CD4-positive, alpha-beta T cell treated with Interleukin-4 for 4 hours (primary cell): ENCODE results near the gene HS6ST3.

Experiments used
- DNase-seq: peaks from one replicate; pipeline ENCODE4 v3.0.0-alpha.2; 2020

The HS6ST3 gene

GRCh38 chr13:96804174-96804573, 714.3 kb downstream of the HS6ST3 start:
- no peak for DNase-seq

GRCh38 chr13:96806746-96807145, 716.8 kb downstream of the HS6ST3 start:
- no peak for DNase-seq

- no peak for DNase-seq
Measured at GRCh38 chr13:96809366-96810096, 719.6 kb downstream of the HS6ST3 start.

DNA sequence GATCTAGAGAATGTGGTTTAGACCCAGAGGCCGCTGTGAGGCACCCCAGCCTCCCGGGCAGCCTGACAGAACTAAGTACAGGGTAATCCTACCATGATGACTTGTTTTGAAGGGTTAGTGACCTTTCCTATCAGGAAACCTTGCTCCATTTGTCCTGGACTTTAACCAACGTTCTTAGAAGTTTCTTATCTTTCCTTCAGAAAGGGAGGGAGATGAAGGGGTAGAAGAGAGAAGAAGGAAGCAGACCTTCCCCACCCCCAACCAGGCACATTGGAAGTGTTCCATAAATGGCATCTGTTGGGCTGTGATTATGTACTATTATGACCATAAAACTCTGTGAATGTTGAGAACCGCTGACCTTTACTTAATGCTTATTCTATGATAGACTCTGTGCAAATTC, 720.2 kb downstream of the HS6ST3 start:
- no peak for DNase-seq

- DNase-seq = no peak
Measured at GRCh38 chr13:96811049-96811448, 721.1 kb downstream of the HS6ST3 start.

GRCh38 chr13:96816261-96816660, 726.4 kb downstream of the HS6ST3 start:
- DNase-seq = no peak

DNA sequence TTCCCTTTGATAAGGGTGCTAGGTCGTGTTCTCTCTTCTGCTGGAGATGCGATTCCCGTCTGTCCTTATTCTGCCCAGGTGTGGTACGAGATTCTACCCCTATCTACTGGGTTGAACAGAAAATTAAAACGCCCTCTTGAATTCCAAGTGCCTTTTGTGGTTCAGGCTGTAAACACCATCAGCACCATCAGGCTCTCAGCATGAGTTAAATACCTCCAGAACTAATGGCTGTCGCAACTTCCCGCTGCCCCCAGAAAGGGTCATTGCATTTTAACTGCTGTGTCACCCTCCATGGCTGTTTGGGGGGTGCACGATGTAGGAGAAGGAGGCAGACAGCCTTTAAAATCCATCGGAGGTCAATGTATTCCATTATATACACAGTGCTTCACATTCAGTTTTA, 727.0 kb downstream of the HS6ST3 start:
- DNase-seq = no peak

- DNase-seq = no peak
Measured at GRCh38 chr13:96817336-96817941, 727.5 kb downstream of the HS6ST3 start.

DNA sequence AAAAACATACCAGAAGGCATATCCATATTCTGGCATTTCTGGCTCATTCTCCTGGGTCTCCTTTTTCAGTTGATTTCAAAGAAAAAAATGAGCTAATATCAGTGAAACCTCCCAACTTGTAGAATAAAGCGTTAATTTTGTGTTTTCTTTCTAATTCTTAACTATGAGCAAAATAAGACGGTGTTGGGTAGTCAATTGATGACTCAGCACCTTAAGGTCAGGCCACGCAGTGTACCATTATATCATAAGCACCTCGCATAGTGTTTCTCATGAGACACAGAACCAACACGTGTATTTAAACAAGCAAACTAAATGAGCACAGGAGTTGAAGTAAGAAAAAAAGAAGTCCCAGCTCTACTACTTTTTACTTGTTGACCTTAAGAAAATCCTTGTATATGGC, 729.5 kb downstream of the HS6ST3 start:
- DNase-seq = no peak

- no peak for DNase-seq
Measured at GRCh38 chr13:96821381-96821780, 731.5 kb downstream of the HS6ST3 start.

GRCh38 chr13:96821971-96822370, 732.1 kb downstream of the HS6ST3 start:
- no peak for DNase-seq

GRCh38 chr13:96822895-96823294, 733.0 kb downstream of the HS6ST3 start:
- DNase-seq = no peak

- no peak for DNase-seq
Measured at GRCh38 chr13:96824140-96824539, 734.2 kb downstream of the HS6ST3 start.

- DNase-seq = no peak
Measured at GRCh38 chr13:96825653-96826052, 735.7 kb downstream of the HS6ST3 start.

- no peak for DNase-seq
Measured at GRCh38 chr13:96834626-96835025, 744.7 kb downstream of the HS6ST3 start.

DNA sequence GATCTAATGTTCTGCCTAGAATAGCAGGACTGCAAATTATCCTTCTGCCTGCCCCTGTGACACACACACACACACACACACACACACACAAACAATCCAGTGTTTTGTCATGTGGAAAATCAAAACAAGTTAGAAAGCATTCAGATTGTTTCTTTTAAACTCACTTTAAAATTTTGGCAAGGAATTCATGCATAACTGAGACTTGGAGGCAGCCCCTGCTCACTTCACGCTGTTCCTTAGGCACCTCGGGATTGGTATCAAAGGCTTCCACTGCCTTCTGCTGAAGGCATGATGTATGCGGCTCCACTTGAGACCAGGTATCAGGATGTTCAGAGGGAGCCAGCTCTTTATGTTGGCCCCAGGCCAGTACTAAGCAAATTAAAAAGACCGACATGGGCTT, 745.6 kb downstream of the HS6ST3 start:
- no peak for DNase-seq

- no peak for DNase-seq
Measured at GRCh38 chr13:96836733-96837132, 746.8 kb downstream of the HS6ST3 start.

GRCh38 chr13:96837809-96838208, 747.9 kb downstream of the HS6ST3 start:
- no peak for DNase-seq

GRCh38 chr13:96844195-96844594, 754.3 kb downstream of the HS6ST3 start:
- no peak for DNase-seq

DNA sequence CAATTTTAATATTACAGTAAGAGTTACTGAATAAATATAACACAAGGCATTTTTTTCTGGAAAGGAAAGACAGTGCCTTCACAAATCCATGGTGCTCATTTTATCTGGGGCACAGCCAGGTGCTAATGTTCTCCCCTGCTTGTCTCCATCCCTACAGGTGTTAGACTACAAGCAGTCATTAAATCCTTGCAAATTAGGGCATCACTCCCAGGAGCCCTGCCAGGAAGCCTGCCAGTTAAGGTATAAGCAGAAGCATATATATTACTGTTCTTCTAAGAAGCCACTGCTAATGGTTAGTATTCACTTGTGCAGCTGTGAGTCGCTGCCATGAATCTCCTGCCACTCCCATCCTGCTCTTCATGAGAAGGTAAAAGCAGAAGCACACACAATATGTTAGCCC, 754.7 kb downstream of the HS6ST3 start:
- DNase-seq = no peak

- DNase-seq = no peak
Measured at GRCh38 chr13:96848286-96848685, 758.4 kb downstream of the HS6ST3 start.

DNA sequence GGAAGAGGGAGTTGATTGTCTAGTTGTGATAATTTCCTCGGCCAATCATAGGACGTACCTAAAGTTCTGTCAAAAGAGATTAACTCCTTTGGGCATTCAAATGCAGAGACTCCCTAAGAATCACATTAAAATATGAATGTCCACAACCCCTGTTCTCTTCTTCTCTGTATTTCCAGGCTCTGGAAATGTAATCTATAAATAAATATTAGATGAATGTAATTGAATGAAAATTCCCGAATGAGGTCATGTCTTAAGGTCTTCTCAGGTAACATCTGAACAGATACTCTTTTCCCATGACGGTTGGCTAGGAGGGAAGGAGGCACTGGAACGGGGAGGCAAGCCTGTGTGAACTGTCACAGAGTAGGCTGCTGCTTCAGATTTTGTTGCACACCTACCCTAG, 759.2 kb downstream of the HS6ST3 start:
- DNase-seq = no peak

- no peak for DNase-seq
Measured at GRCh38 chr13:96850538-96851145, 760.7 kb downstream of the HS6ST3 start.

- no peak for DNase-seq
Measured at GRCh38 chr13:96851856-96852445, 762.0 kb downstream of the HS6ST3 start.
